Ovary (tissue), 9 donors: ENCODE results near the gene CCNL1. TPM values are rescaled to one million over a fixed set of nuclear protein-coding genes. Genes with fewer than 3 reads are reported as not detected.

Experiments
- DNase-seq, 5 donors: peaks; one replicate each; pipeline ENCODE4 v3.0.0-alpha.2; 2019 to 2020
- H3K27ac ChIP-seq, 2 donors: fragments of 200-600 bp; one replicate each; pipeline versions ENCODE4 v1.5.1 to v1.8.0; 2019 to 2022
- H3K27me3 ChIP-seq: fragments of 200-600 bp; one replicate; pipeline ENCODE4 v1.8.0; 2022
- H3K36me3 ChIP-seq: fragments of 200-600 bp; sonication (generic); one replicate; pipeline ENCODE4 v1.5.1; 2019
- H3K4me1 ChIP-seq: one replicate; pipeline ENCODE4 v1.8.1; 2013; ENCODE audit warnings: mild to moderate bottlenecking, moderate library complexity; ENCODE audit not compliant: insufficient read depth
- H3K4me3 ChIP-seq: fragments of 200-600 bp; sonication (generic); one replicate; pipeline ENCODE4 v1.5.1; 2017
- H3K9me3 ChIP-seq, 2 donors: fragments of 200-600 bp in 1 of 2; sonication (generic) in 1 of 2; one replicate each; pipeline versions ENCODE4 v1.5.1 to v1.8.1; 2013 to 2019; ENCODE audit warnings: mild to moderate bottlenecking in 1 of 2, moderate library complexity in 1 of 2
- CTCF ChIP-seq, 3 donors: fragments of 450-650 bp in 2 of 3; fragments of 200-600 bp in 1 of 3; IDR thresholded peaks; one replicate each; pipeline versions ENCODE4 v1.5.1 to v1.8.0; 2016 to 2022; ENCODE audit warnings: antibody characterized with exemption in 3 of 3, mild to moderate bottlenecking in 1 of 3
- EP300 ChIP-seq: sonication (generic); formaldehyde crosslinking; IDR thresholded peaks from one replicate; pipeline ENCODE4 v1.6.1; 2017; ENCODE audit warnings: antibody characterized with exemption
- POLR2A ChIP-seq: fragments of 450-650 bp; IDR thresholded peaks from one replicate; pipeline ENCODE4 v1.6.1; 2017; ENCODE audit warnings: antibody characterized with exemption, mild to moderate bottlenecking, moderate library complexity
- WGBS, 3 donors: extraction: QIAGEN DNeasy Blood & Tissue Kit in 1 of 3; methylation state at CpG; one replicate each; pipeline versions ENCODE4 v1.1.5 to v1.1.7; 2013 to 2017; 5-methylcytosine and 5-hydroxymethylcytosine counted together
- intact Hi-C, 4 donors: fragments of 100-400 bp; cut with DNase I; formaldehyde crosslinking; loops; one replicate each; pipeline versions ENCODE4 v1.11.0 to v1.15.1; 2022 to 2023
- polyA plus RNA-seq, 2 donors: library from polyadenylated mRNA; stranded (reverse); fragments of 200-250 nt in 1 of 2; fragments of 350-450 nt in 1 of 2; fragmentation: Illumina TruSeq in 1 of 2; extraction: RNeasy Lipid Tissue Mini Kit (QIAGEN cat#74804) in 1 of 2; gene quantifications; one replicate each; pipeline ENCODE4 v1.2.3, GENCODE V29; 2013 to 2014
- total RNA-seq, 7 donors: library from RNA; depleted of rRNA in 2 of 7; stranded (reverse); fragments of >200 nt in 2 of 7; fragmentation: NEBNext Ultra II Directional in 3 of 7; extraction: Animal tissue kit (Norgen Biotek cat#: 25700) in 3 of 7; gene quantifications; one replicate each; pipeline versions ENCODE4 v1.1.0 to v1.2.4, GENCODE V29; 2016 to 2023
- donor health status: DM: no; HTN: no; CAD: no; lungs with moderate emphysema.
- donor health status: DM: no; HTN: no; CAD: no.
- donor health status: Bipolar disorder and iron deficiency.
- donor health status: DM: yes; HTN: yes; CAD: no.
- donor health status: DM: no; HTN: no; CAD: no.
- donor health status: DM: yes; HTN: yes; CAD: no.

Gene CCNL1
- total and polyA plus RNA-seq, 9 donors = 67.6 to 514 (median 96.7) TPM

- peaks cover under 1% of the 10 kb centered on the region for H3K36me3 ChIP-seq
- intact Hi-C loops = loop anchor here in 1 of 4 donors (10.0 kb wide), 1 partner anchor 474 kb away; the partner anchor contains the start of gene TIPARP
Measured at GRCh38 chr3:157149136-157149696, 10.7 kb downstream of the CCNL1 start.

GRCh38 chr3:157148196-157148889 is 11.6 kb downstream of the CCNL1 start:
- 90 to 94% (median 93%) methylated on average over 15 of the region's 15 CpGs for WGBS, 3 donors
- peaks cover 2% of the 10 kb centered on the region for H3K36me3 ChIP-seq
- no peak for TF ChIP-seq CTCF (IDR thresholded peaks at IDR 0.05)
- TF ChIP-seq EP300 = no peak
- no peak for TF ChIP-seq POLR2A
- no peak overlapping the region for H3K4me3 ChIP-seq
- no peaks in the 10 kb centered on the region for H3K4me1 ChIP-seq
- no peak for DNase-seq
- intact Hi-C loops = loop anchor here in 1 of 4 donors (10.0 kb wide), 1 partner anchor 474 kb away; the partner anchor contains the start of gene TIPARP
- no peaks in the 10 kb centered on the region for H3K27me3 ChIP-seq
- no peak overlapping the region for H3K27ac ChIP-seq
- no peaks in the 10 kb centered on the region for H3K9me3 ChIP-seq

More at GRCh38 chr3:157149136-157149696, 10.7 kb downstream of the CCNL1 start:
- Histone ChIP-seq H3K4me3 (no peak overlapping the region), H3K4me1 (no peaks in the 10 kb centered on the region), H3K27ac (no peak overlapping the region), H3K27me3 (no peaks in the 10 kb centered on the region), H3K9me3 (no peaks in the 10 kb centered on the region)
- DNase-seq = no peak
- WGBS, 3 donors = 92 to 93% (median 93%) methylated on average over 5 of the region's 5 CpGs
- TF ChIP-seq CTCF (IDR thresholded peaks at IDR 0.05) = no peak
- no peak for TF ChIP-seq POLR2A
- no peak for TF ChIP-seq EP300

GRCh38 chr3:157147099-157147803 is 12.7 kb downstream of the CCNL1 start:
- DNase-seq = no peak
- 91 to 93% (median 92%) methylated on average over 5 of the region's 5 CpGs for WGBS, 3 donors
- Histone ChIP-seq H3K36me3 (peaks cover 2% of the 10 kb centered on the region), H3K27ac (no peak overlapping the region), H3K4me1 (no peaks in the 10 kb centered on the region), H3K9me3 (no peaks in the 10 kb centered on the region), H3K4me3 (no peak overlapping the region), H3K27me3 (no peaks in the 10 kb centered on the region)
- TF ChIP-seq EP300 (no peak), POLR2A (no peak), CTCF (IDR thresholded peaks at IDR 0.05) (no peak)
- intact Hi-C loops = loop anchor here in 1 of 4 donors (10.0 kb wide), 1 partner anchor 472 kb away; the partner anchor contains the start of gene TIPARP

- intact Hi-C loops = loop anchor here in 1 of 4 donors (10.0 kb wide), 1 partner anchor 471 kb away; the partner anchor contains the start of gene TIPARP
- 83 to 85% (median 84%) methylated on average over 2 of the region's 2 CpGs for WGBS, 3 donors
- Histone ChIP-seq H3K36me3 (peaks cover 2% of the 10 kb centered on the region), H3K9me3 (no peaks in the 10 kb centered on the region), H3K27ac (no peak overlapping the region), H3K27me3 (no peaks in the 10 kb centered on the region), H3K4me1 (no peaks in the 10 kb centered on the region), H3K4me3 (no peak overlapping the region)
- DNase-seq = no peak
- TF ChIP-seq EP300 = no peak
- no peak for TF ChIP-seq POLR2A
Measured at GRCh38 chr3:157145606-157146322, 14.2 kb downstream of the CCNL1 start.
